Measurements from ENCODE around the gene VANGL1. TPM values are rescaled to one million over a fixed set of nuclear protein-coding genes. Genes with fewer than 3 reads are reported as not detected.
A peak's percentile ranks its signal among the peaks of the same experiment; 100 is the strongest.

The VANGL1 gene
- total and polyA plus RNA-seq, 2 of the 13 experiments (the other 11 are each of a cell fraction or from before 2014, with no cell fraction given) = 5.3 to 9.4 TPM

DNA sequence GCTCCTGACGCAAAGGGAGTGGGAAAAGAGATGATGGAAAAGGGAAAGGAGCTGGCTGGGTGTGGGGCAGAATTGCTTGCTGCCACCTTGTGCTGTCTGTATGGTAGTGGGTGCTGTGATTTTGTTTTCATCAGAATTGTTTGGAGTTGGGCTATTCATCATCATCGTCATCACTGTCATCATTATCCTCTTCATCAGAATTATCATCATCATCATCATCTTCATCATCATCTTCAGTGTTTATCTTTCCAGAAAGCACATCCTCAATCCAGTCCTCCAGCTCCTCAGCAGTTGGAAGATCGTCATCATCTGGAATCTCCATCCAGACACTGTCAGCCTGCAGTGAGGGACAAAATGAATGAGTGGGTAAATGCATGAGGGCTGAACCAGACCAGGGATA, 59.3 kb downstream of the VANGL1 start:
- Histone ChIP-seq H4K20me1 (ENCODE audit: insufficient read depth, low read length) (no peaks in the 10 kb centered on the region), H3K4me1 (ENCODE audit: insufficient read depth, low read length) (no peaks in the 10 kb centered on the region), H3K4me2 (ENCODE audit: low read depth, low read length) (no peak overlapping the region), H3K9me3 (ENCODE audit: low read length) (no peaks in the 10 kb centered on the region), H3K9ac (ENCODE audit: insufficient read depth, low read depth, low read length) (no peak overlapping the region), H3K4me3 (replicated peaks in 1 of 3; ENCODE audit: insufficient read depth in 1 of 3, low read depth in 2 of 3, low read length in 3 of 3) (no peak overlapping the region), H2AFZ (ENCODE audit: low read length) (no peak overlapping the region), H3K79me2 (ENCODE audit: insufficient read depth, low read length) (no peaks in the 10 kb centered on the region), H3K36me3 (replicated peaks in 1 of 2; ENCODE audit: control insufficient read depth in 1 of 2, insufficient read depth in 2 of 2, low read length in 2 of 2) (no peaks in the 10 kb centered on the region), H3K27me3 (ENCODE audit: control insufficient read depth in 1 of 2, insufficient read depth in 2 of 2, low read length in 2 of 2) (0 out of 5 replicates have a peak, but pooled peaks cover 0 to 2% of the 10 kb centered on the region in 2 experiments), H3K27ac (ENCODE audit: extremely low read length, insufficient read depth, low read length) (no peak overlapping the region)
- TF ChIP-seq CREB1 (IDR thresholded peaks at IDR 0.05) = peak; percentile 89
- TF ChIP-seq CREB1 (CRISPR knock-in tag; IDR thresholded peaks at IDR 0.05) = no peak
- TF ChIP-seq ZNF883 (CRISPR knock-in tag; IDR thresholded peaks at IDR 0.05; ENCODE audit: not compliant biosample characterization) = no peak
- 3% methylated on average over 3 of the region's 3 CpGs for WGBS (ENCODE audit: low lambda C conversion rate)
- intact Hi-C loops (cut with micrococcal nuclease; ENCODE audit: unreplicated experiment) = no loop called here
- ATAC-seq = no peak
- no peak for FAIRE-seq
- ChIA-PET CTCF (ENCODE audit: low intra/inter-chr PET ratio, low total read pairs) (no interaction called here), POLR2A (no interaction called here)
- DNase-seq (ENCODE audit: low spot score) = no peak
- in situ Hi-C loops (cut with HindIII; ENCODE audit: extremely low pct_ligation_motif_present, low pct_unique_long_range_greater_than_20kb) = no loop called here
- BruUV-seq (replicated peaks) = no TSS peak

DNA sequence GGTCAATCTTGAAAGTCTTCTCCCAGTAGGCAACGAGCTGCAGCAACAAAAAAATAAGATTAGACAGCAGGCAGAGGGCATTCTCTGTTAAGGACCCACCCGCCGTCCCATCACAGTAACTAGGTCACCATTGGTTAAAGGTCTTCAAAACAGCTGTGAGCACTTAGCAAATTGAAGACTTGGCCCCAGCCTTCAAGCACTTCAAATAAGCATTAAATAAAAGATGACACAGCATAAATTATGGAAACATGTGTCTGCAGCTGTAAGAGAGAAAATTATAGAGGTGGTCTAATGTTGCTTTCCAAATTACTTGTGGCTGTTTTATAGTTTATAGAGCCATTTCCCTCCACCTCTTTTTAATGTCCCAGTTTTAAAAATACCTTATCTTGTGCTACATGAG, 61.2 kb downstream of the VANGL1 start:
- Histone ChIP-seq H3K4me1 (ENCODE audit: insufficient read depth, low read length) (peaks cover 9% of the 10 kb centered on the region), H4K20me1 (ENCODE audit: insufficient read depth, low read length) (no peaks in the 10 kb centered on the region), H3K4me2 (ENCODE audit: low read depth, low read length) (no peak overlapping the region), H2AFZ (ENCODE audit: low read length) (no peak overlapping the region), H3K36me3 (replicated peaks in 1 of 2; ENCODE audit: control insufficient read depth in 1 of 2, insufficient read depth in 2 of 2, low read length in 2 of 2) (no peaks in the 10 kb centered on the region), H3K4me3 (replicated peaks in 1 of 3; ENCODE audit: insufficient read depth in 1 of 3, low read depth in 2 of 3, low read length in 3 of 3) (no peak overlapping the region), H3K27ac (ENCODE audit: extremely low read length, insufficient read depth, low read length) (no peak overlapping the region), H3K9me3 (ENCODE audit: low read length) (no peaks in the 10 kb centered on the region), H3K27me3 (ENCODE audit: control insufficient read depth in 1 of 2, insufficient read depth in 2 of 2, low read length in 2 of 2) (0 out of 5 replicates have a peak, but pooled peaks cover 0 to 2% of the 10 kb centered on the region in 2 experiments), H3K9ac (ENCODE audit: insufficient read depth, low read depth, low read length) (no peak overlapping the region), H3K79me2 (ENCODE audit: insufficient read depth, low read length) (no peaks in the 10 kb centered on the region)
- no peak for ATAC-seq
- 33% methylated on average over 3 of the region's 3 CpGs for WGBS (ENCODE audit: low lambda C conversion rate)
- TF ChIP-seq ZNF839 (CRISPR knock-in tag; IDR thresholded peaks at IDR 0.05; ENCODE audit: borderline replicate concordance) (no peak), NFE2L2 (IDR thresholded peaks at IDR 0.05; ENCODE audit: low read length) (peak; percentile 41; the same call in 1 of the 2 replicates), MAFF (IDR thresholded peaks at IDR 0.05; ENCODE audit: low read depth, low read length) (peak; percentile 82), ZNF567 (CRISPR knock-in tag; IDR thresholded peaks at IDR 0.05; ENCODE audit: borderline replicate concordance) (no peak), MAFK (conservative IDR thresholded peaks at IDR 0.05 in 1 of 2, IDR thresholded peaks at IDR 0.05 in 1 of 2; ENCODE audit: low read length in 2 of 2) (peak; percentile 74 to 85)
- TF ChIP-seq, protein P1, sequence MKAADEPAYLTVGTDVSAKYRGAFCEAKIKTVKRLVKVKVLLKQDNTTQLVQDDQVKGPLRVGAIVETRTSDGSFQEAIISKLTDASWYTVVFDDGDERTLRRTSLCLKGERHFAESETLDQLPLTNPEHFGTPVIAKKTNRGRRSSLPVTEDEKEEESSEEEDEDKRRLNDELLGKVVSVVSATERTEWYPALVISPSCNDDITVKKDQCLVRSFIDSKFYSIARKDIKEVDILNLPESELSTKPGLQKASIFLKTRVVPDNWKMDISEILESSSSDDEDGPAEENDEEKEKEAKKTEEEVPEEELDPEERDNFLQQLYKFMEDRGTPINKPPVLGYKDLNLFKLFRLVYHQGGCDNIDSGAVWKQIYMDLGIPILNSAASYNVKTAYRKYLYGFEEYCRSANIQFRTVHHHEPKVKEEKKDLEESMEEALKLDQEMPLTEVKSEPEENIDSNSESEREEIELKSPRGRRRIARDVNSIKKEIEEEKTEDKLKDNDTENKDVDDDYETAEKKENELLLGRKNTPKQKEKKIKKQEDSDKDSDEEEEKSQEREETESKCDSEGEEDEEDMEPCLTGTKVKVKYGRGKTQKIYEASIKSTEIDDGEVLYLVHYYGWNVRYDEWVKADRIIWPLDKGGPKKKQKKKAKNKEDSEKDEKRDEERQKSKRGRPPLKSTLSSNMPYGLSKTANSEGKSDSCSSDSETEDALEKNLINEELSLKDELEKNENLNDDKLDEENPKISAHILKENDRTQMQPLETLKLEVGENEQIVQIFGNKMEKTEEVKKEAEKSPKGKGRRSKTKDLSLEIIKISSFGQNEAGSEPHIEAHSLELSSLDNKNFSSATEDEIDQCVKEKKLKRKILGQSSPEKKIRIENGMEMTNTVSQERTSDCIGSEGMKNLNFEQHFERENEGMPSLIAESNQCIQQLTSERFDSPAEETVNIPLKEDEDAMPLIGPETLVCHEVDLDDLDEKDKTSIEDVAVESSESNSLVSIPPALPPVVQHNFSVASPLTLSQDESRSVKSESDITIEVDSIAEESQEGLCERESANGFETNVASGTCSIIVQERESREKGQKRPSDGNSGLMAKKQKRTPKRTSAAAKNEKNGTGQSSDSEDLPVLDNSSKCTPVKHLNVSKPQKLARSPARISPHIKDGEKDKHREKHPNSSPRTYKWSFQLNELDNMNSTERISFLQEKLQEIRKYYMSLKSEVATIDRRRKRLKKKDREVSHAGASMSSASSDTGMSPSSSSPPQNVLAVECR (CRISPR knock-in tag; IDR thresholded peaks at IDR 0.05; ENCODE audit: borderline replicate concordance) = no peak
- DNase-seq (ENCODE audit: low spot score) = no peak
- in situ Hi-C loops (cut with HindIII; ENCODE audit: extremely low pct_ligation_motif_present, low pct_unique_long_range_greater_than_20kb) (no loop called here), intact Hi-C loops (cut with micrococcal nuclease; ENCODE audit: unreplicated experiment) (no loop called here)
- no peak for FAIRE-seq
- ChIA-PET POLR2A (no interaction called here), CTCF (ENCODE audit: low intra/inter-chr PET ratio, low total read pairs) (no interaction called here)
- no TSS peak for BruUV-seq (replicated peaks)
